NCI-H446 (cell line): Measurements from ENCODE around the gene IL1RAPL1.

Source experiments
- DNase-seq, 2 experiments: peaks; one replicate each; lab custom pipeline; 2025; lab: John Stamatoyannopoulos, UW

The IL1RAPL1 gene

GRCh38 chrX:28586981-28587551 lies at the start of gene IL1RAPL1:
Gene IL1RAPL1 (plus strand): TSS chrX:28587446.
- no peak for DNase-seq

- DNase-seq = no peak
Measured at GRCh38 chrX:28542791-28543190, 44.5 kb upstream of the IL1RAPL1 start.

DNA sequence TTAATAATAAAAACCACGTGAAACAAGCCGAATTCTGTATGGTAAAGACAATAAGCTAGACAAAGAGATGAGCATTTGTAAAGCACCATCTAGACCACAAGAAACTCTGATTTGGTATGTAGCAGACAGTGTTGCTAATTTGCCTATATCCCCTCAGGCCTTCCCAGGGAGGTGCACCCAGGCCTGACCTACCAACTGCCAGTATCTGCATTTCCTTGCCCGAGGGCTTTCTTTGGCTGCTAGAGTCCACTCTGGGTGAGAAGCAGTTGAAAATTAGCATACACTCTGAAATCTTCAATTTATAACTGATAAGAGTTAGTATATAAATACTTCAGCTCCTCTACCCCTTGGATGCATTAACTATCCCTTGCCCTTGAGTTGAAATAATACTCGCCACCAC lies 37.4 kb upstream of the IL1RAPL1 start:
- no peak for DNase-seq

DNA sequence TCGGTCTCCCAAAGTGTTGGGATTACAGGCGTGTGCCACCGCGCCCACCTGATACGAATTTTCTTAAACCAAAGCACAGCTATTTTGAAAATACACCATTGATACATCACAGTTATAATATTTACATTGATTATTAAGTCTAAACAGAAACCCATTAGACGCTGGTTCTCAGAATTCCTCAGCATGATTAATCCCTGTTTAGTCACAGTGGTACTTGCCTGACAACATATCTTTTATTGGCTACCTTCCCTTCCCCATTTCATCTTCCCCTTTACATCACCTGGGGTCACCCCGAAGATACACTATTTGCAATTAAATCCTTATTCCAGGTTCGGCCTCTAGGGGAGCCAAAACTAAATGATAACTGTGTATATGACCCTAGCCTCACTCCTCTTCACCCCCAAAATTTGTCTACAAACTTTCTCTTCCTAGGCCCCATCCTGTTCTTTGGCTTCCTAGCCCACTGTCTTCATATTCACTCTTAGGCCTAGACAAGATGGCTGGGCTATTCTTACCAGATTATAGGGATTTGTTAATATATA lies 36.8 kb upstream of the IL1RAPL1 start:
- no peak for DNase-seq

DNA sequence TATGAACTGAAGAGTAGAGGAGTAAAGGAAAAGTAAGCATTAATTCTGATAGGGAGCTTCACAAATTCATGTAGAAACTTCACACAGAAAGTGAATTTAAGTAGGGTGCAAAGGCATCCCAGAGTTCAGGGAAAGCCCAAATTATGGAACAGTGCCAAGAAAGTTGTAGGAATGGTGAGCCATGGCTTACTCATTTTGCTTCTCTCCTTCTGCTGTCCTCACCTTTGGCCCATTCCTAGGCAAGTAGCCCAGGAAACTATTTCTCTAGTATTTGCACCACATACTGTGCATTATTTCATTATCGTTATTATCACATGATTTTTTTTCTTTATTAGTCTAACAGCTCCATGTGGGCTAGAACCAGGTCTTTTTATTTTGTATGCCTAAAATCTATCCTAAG lies 34.9 kb upstream of the IL1RAPL1 start:
- DNase-seq = no peak

DNA sequence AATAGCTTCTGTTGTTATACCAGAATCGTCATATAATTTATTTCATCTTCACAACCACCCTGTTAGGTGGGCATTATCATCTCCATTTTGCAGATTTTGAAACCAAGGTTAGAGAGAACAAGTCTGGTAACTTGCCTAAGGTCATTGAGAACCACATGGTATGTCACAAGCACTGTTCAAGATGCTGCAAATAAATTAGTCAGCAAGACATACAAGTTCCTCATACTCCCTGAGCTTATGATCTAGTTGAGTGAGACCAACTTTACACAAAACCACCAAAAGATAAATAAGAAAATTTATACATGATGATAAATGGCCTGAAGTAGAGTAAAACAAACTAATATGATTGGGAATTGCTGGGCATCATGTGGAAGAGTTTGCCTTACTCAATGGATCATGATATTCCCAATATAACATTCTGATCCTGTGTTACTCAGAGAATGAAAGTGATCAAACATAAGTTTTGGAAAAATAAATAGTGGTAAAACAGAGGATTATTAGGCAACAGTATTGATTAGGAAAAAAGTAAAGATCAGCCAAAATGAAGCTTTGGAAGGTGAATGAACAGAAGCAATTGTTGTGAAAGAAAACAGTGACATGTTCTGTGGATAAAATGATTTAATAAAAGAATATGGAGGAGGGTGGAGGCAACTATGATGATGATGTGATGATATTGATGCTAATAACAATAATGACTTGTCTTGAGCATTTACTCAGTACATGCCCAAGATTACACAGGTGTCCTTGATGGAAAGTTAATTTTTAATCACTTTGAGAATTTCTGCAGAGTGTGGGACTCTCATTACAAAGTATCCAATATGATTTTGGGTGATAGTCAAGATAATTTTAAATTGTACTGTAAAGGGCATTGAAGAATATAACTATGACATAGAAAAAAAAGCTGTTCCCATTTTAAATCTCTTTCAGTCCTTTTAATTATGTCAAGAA lies 34.1 kb upstream of the IL1RAPL1 start:
- DNase-seq = no peak

DNA sequence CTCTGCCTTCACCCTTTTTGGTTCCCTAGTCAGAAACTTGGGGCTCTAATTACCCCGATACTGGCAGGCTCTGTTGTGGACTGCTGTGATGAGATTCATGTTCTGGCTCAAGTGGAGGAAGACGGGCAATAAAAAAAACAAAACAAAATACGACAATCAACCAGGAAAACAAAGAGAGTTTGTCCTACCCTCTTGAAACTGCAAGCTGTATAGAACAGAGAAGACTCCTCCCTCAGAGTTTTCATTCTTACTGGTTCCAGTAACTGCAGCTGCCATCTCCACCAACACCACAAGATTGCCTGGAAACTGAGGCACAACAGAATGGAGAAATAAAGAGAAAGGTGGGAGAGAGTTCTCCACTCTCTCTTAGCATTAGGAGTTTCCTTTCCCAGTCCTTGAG lies 11.1 kb upstream of the IL1RAPL1 start:
- DNase-seq = no peak

DNA sequence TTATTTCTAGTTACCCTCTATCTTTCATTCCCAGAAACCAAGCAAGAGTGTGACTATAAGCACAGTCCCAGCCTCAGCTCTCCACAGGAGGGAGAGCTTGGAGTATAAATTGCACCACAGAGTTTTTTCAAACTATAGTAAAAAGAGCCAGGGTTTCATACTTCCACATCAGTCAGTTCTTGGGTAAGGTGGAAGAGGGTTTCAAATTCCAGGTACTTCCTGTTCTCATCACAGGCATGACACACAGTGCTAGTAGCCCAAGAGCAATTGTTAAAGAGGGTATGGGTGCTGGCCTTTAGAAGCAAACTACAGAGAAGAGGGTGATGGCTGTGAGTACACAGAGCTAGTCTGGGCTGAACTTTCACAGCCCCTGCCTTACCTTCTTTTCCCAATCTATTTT lies 5.7 kb upstream of the IL1RAPL1 start:
- no peak for DNase-seq

DNA sequence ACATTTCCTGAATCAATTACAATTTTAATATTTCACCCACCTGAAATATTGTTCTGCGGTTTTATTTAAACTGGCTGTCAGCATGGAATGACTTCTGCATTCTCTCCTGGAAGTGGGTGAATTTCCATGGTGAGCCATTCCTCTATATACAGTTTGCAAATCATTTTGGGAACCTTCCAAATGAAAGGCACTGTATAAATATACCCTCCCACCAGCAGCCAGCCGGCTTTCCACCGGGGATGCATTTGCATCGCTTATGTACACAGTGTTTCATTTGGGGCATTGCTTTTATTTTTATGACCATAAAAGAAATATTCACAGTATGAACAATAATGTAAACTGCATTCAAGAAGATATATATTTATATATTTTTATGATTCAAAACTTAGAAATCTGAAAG lies 4.7 kb upstream of the IL1RAPL1 start:
- no peak for DNase-seq

DNA sequence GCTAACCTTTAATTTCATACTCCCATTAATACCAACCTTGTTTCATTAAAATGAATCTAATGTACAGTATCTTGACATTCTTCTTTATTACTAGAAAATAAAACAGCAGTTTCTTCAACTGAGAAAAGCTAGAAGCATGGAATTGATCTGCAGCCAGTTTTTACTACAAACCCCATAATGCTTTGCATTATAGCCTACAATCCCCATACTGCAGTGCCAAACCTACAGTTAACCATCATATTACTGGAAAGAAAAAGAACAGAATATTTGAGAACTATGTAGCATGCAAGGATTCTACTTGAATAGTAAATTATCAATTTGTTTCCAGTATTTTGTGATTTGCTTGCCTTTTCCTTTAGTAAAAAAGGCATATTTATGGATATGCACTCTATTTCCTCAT lies 3.2 kb upstream of the IL1RAPL1 start:
- no peak for DNase-seq

- no peak for DNase-seq
Measured at GRCh38 chrX:28585767-28586166, 1.5 kb upstream of the IL1RAPL1 start.

- DNase-seq = no peak
Measured at GRCh38 chrX:28586286-28586685, 960 bp upstream of the IL1RAPL1 start.

GRCh38 chrX:28589046-28589445 lies 1.8 kb downstream of the IL1RAPL1 start:
- DNase-seq = no peak

DNA sequence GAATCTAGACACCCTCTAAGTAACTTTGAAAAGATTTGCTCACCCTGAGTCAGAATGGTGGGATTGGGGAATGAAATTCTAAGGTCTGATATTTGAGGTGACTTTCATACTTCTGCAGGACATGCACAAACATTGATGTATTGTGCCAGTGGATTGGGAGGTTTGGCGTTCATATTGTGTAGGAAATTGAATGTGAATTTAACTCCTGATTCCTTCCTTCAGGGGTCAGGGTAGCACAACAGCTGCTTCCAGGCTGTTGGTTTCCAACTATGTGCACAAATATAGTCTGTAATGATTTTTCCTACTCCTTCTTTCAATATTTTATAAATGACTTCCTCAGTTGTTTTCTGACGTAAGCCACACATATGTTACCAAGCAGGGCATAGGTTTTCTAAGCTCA lies 3.1 kb downstream of the IL1RAPL1 start:
- DNase-seq = no peak

DNA sequence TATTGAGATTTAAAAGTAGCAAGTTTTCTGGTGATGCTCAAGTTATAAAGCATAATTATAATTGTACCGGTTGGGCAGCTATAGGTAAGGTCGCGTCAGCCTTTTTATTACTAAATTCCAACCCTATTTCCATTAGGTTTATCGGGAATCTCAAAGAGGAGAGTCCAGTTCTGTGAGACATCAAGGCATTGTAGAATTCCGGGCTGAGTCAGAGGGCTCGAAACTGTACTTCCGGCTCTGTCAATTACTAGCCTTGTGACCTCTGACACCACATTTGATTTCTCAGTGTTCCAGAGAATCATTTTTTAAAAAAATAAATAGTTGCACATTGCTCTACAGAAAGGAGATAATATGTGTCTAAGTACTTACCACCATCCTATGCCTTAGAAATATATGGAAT lies 4.3 kb downstream of the IL1RAPL1 start:
- DNase-seq = no peak

DNA sequence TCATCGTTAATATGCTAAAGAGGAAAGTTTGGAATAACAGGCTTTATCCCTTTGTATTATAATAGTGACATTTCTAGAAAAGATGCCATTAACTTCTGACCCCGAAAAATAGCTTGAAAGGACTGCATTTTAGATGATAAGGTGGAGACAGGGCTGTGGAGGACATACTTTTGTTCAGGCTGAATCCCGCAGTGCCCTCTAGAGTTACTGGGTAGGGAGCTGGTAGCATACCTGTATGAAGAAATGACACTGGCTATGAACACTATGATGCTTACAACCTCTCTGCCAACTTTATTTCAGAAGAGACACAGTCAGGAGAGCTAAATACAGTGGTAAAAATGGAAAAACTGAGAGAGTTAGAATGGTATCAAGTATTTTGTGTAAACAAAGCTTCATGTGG lies 8.1 kb downstream of the IL1RAPL1 start:
- DNase-seq = no peak

GRCh38 chrX:28599957-28600356 lies 12.7 kb downstream of the IL1RAPL1 start:
- no peak for DNase-seq

DNA sequence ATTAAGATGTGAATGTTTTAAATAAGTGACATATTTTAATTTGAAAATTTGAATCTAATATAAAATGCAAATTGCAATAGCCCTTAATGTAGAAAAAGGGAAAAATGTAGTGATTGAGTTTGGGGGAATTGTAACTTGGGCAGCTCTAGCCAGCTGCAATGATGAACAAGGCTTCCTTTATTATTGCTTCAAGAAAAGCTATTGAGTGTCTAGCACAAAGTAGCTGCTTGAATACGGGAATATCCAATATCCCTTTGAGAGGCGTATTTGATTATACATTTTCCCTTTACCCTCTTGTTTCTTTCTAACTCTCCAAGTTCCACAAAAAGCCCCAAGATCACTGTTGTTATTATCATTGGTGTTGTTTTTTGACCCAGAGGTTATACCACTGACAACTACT lies 21.8 kb downstream of the IL1RAPL1 start:
- no peak for DNase-seq

GRCh38 chrX:28609917-28610613 lies 22.8 kb downstream of the IL1RAPL1 start:
- DNase-seq = no peak

- DNase-seq = no peak
Measured at GRCh38 chrX:28610746-28611145, 23.5 kb downstream of the IL1RAPL1 start.

DNA sequence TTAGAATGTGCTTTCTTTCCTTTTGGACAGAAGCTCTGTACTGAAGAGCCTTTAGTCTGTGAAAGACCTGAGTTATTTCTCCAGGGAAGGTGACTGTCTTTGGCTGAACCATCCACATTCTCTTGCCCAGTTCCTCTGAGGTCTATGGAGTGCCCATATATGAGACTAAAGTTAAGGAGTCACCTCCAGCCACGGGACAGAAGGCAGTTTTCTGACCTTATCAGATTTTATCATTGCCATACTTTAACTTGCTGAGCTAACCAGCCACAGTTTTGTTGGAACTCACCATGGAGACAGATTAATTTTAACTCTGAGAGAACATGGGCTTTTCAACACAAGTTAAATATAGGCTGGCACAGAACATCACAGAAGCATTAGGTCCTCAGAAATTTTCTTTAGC lies 26.3 kb downstream of the IL1RAPL1 start:
- DNase-seq = no peak

GRCh38 chrX:28625223-28625622 lies 38.0 kb downstream of the IL1RAPL1 start:
- no peak for DNase-seq

- no peak for DNase-seq
Measured at GRCh38 chrX:28626515-28626914, 39.3 kb downstream of the IL1RAPL1 start.
